Activated CD8-positive, alpha-beta T cell treated with anti-CD3 and anti-CD28 coated beads for 36 hours (primary cell): ENCODE measurements around the gene ATN1. TPM values are rescaled to one million over a fixed set of nuclear protein-coding genes. Genes with fewer than 3 reads are reported as not detected.

Source experiments
- ATAC-seq: fragments of 200-7000 bp; cut with Tn5 transposase; one replicate; pipeline ENCODE4 v1.10.0; 2021; ENCODE audit warnings: mild to moderate bottlenecking, moderate library complexity
- CTCF ChIA-PET: fragments of 350-600 bp; sonication (Branson Sonifier 250); formaldehyde crosslinking; loops from one replicate; lab custom pipeline; 2021; ENCODE audit warnings: antibody characterized with exemption; lab: Charles Lee
- POLR2A ChIA-PET: fragments of 350-600 bp; sonication (Branson Sonifier 250); formaldehyde crosslinking; loops from one replicate; lab custom pipeline; 2021; ENCODE audit warnings: antibody characterized with exemption; lab: Charles Lee
- DNase-seq: peaks from one replicate; pipeline ENCODE4 v3.0.0-alpha.2; 2020
- H3K27ac Mint-ChIP-seq: one replicate; pipeline ENCODE4 v1.8.0; 2021; ENCODE audit warnings: mild to moderate bottlenecking, mixed read lengths
- H3K27me3 Mint-ChIP-seq: one replicate; pipeline ENCODE4 v1.8.0; 2021; ENCODE audit warnings: mixed read lengths
- H3K36me3 Mint-ChIP-seq: one replicate; pipeline ENCODE4 v1.8.0; 2021; ENCODE audit warnings: low read depth, mixed read lengths
- H3K4me1 Mint-ChIP-seq: one replicate; pipeline ENCODE4 v1.8.0; 2021; ENCODE audit warnings: low read depth, mixed read lengths
- H3K4me3 Mint-ChIP-seq: one replicate; pipeline ENCODE4 v1.8.0; 2021; ENCODE audit warnings: mild to moderate bottlenecking, moderate library complexity, mixed read lengths
- H3K9me3 Mint-ChIP-seq: one replicate; pipeline ENCODE4 v1.8.0; 2021; ENCODE audit warnings: mixed read lengths
- intact Hi-C: fragments of 100-400 bp; cut with micrococcal nuclease; formaldehyde crosslinking; loops from one replicate; pipeline ENCODE4 v1.10.0; 2022
- total RNA-seq, 2 experiments: library from RNA; stranded (reverse); gene quantifications; one replicate each; pipeline ENCODE4 v1.2.3, GENCODE V29; 2021
- TF ChIP-seq, protein P1 (sequence below): fragments of 200-600 bp; IDR thresholded peaks from one replicate; pipeline ENCODE4 v1.8.0; 2022; ENCODE audit warnings: antibody characterized with exemption, mild to moderate bottlenecking

Gene ATN1
- total RNA-seq, 2 experiments from 2014 or later: 26.4 to 28.5 TPM

DNA sequence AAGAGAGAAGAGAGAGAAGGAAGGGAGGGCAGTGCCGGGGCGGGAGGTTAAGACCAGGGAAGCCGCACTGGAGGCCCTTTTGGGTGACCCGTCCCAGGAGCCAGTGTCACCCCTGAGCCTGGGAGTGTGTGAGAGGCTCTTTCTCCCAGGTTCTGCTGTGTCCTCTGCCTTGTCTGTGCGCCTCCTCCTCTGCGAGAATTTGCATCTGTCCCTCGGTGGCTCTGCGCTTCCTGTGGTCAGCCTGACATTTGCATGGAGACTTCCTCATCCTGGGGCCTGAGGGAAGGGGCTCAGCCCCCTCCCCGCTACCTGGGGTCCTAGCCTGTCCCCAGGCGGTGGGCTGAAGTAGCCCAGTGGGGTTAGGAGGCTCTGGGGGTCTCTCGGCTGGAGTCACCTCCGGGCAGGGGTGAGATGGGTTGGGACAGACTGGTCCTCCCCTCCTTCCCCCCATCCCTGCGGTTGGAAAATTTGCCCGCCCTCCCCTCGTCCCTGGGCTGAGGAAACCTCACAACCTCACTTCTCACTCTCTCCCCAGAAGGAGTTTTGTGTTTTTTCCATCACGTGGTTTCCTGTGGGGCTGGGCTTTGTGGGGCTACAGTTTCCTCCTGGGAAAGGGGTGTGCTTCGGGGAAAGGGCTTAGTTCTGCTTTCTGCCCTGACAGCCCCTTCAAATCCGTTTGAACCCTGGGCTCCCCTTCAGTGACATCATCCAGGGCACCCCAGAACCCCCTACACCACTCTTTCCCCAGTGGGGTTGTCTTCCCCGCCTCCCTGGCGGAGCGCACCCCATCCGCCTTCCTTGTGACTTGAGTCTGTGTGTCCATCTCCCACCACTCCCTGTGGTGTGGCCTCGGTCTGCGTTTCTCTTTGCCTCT, 25.9 kb downstream of the ATN1 start:
- CTCF ChIA-PET: interaction anchor here (0.7 to 22.8 kb wide), 6 partner anchors 7 to 84 kb away, joined by 3 to 460 read pairs (median 6); partner anchors contain the start of genes C12orf57, PTPN6 and RNU7-1
- H3K36me3 Mint-ChIP-seq: peaks cover 74% of the 10 kb centered on the region

DNA sequence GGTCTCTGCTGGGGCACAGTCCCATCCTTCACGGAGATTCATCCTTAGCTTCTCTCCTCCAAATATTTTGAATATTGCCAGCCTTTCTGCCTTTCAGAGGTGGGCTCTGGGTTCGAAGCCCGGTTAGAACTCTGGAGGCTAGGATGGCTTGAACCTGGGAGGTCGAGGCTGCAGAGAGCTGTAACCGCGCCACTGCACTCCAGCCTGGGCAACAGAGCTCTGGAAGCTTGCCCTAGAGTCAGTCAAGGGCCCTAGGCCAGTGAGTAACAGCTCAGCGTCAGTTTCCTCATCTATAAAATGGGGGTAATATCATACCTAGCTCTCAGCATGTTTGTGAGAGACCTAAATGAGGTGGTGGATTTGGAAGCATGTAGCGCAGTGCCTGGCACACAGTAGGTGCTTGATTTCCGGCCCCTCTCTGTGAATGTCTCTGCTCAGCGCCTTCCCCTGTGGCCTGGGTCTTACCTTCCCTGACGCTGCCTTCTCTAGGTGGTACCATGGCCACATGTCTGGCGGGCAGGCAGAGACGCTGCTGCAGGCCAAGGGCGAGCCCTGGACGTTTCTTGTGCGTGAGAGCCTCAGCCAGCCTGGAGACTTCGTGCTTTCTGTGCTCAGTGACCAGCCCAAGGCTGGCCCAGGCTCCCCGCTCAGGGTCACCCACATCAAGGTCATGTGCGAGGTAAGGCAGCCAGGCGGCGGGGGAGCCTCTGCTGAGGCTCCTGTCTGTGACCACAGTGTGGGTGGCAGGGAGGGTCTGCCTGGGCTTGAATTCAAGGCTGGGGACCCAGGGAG, 26.8 kb downstream of the ATN1 start:
- ChIA-PET CTCF (interaction anchor here (0.7 to 13.5 kb wide), 4 partner anchors 10 to 85 kb away, joined by 3 to 460 read pairs (median 6); partner anchors contain the start of genes C12orf57, PTPN6 and RNU7-1), POLR2A (interaction anchor here (0.6 to 36.0 kb wide), 7 partner anchors 0 to 63 kb away, joined by 3 to 1266 read pairs (median 5); partner anchors contain the start of genes ATN1, C12orf57, EMG1 and LPCAT3)
- Mint-ChIP-seq H3K27ac (peak overlapping the region; percentile 93), H3K27me3 (no peaks in the 10 kb centered on the region), H3K36me3 (peaks cover 82% of the 10 kb centered on the region), H3K9me3 (no peaks in the 10 kb centered on the region), H3K4me1 (peaks cover 64% of the 10 kb centered on the region), H3K4me3 (peak overlapping the region; percentile 95)
- intact Hi-C loops: no loop called here
- DNase-seq (no peak), ATAC-seq (no peak)
- TF ChIP-seq, protein P1, sequence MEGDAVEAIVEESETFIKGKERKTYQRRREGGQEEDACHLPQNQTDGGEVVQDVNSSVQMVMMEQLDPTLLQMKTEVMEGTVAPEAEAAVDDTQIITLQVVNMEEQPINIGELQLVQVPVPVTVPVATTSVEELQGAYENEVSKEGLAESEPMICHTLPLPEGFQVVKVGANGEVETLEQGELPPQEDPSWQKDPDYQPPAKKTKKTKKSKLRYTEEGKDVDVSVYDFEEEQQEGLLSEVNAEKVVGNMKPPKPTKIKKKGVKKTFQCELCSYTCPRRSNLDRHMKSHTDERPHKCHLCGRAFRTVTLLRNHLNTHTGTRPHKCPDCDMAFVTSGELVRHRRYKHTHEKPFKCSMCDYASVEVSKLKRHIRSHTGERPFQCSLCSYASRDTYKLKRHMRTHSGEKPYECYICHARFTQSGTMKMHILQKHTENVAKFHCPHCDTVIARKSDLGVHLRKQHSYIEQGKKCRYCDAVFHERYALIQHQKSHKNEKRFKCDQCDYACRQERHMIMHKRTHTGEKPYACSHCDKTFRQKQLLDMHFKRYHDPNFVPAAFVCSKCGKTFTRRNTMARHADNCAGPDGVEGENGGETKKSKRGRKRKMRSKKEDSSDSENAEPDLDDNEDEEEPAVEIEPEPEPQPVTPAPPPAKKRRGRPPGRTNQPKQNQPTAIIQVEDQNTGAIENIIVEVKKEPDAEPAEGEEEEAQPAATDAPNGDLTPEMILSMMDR: no peak

More for the DNA sequence above, 25.9 kb downstream of the ATN1 start:
- Mint-ChIP-seq H3K27ac (peak overlapping the region; percentile 93), H3K27me3 (no peaks in the 10 kb centered on the region), H3K4me1 (peaks cover 63% of the 10 kb centered on the region), H3K4me3 (peak overlapping the region; percentile 95), H3K9me3 (no peaks in the 10 kb centered on the region)
- TF ChIP-seq, protein P1: no peak
- POLR2A ChIA-PET: interaction anchor here (0.7 to 36.0 kb wide), 7 partner anchors 1 to 64 kb away, joined by 3 to 1266 read pairs (median 23); partner anchors contain the start of genes ATN1, C12orf57, EMG1 and LPCAT3
- peak; percentile 18 for ATAC-seq
- peak; percentile 88 for DNase-seq
- intact Hi-C loops: no loop called here

DNA sequence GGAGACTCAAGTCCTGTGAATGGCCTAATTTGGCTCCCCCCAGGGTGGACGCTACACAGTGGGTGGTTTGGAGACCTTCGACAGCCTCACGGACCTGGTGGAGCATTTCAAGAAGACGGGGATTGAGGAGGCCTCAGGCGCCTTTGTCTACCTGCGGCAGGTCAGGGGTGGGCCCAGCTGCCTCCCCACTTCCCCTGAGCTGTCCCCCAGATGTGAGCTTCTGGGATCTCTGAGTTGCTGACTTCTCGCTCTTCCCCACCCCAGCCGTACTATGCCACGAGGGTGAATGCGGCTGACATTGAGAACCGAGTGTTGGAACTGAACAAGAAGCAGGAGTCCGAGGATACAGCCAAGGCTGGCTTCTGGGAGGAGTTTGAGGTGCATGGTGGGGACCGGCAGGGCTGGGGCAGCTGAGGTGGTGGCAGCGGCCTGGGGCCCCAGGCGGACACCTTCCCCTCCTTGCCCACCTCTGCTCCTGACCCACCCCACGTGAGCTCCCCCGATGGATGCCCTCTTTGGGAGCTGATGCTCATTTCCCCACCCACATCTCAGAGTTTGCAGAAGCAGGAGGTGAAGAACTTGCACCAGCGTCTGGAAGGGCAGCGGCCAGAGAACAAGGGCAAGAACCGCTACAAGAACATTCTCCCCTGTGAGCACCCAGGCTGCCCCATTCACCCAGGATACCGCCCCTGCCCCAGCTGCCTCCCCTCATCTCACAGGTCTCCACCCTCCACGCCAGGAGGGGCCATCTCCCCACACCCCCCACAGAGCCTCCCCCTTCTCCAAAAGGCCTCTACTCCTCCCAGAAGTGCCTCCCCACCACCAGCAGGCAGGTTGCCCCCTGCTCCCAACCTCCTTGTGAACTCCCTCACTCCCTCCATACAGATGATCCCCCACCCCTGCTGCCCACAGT, 27.6 kb downstream of the ATN1 start:
- CTCF ChIA-PET: interaction anchor here (1.0 to 13.5 kb wide), 4 partner anchors 9 to 158 kb away, joined by 3 to 460 read pairs (median 6); partner anchors contain the start of genes C12orf57, PTPN6 and RNU7-1
- ATAC-seq: no peak
- TF ChIP-seq, protein P1: no peak
- H3K27me3 Mint-ChIP-seq: no peaks in the 10 kb centered on the region
- intact Hi-C loops: no loop called here
- peak overlapping the region; percentile 93 for H3K27ac Mint-ChIP-seq
- no peak for DNase-seq
- peaks cover 64% of the 10 kb centered on the region for H3K4me1 Mint-ChIP-seq
- peak overlapping the region; percentile 95 for H3K4me3 Mint-ChIP-seq
- H3K36me3 Mint-ChIP-seq: peaks cover 90% of the 10 kb centered on the region
- POLR2A ChIA-PET: interaction anchor here (0.6 to 36.0 kb wide), 7 partner anchors 1 to 980 kb away, joined by 3 to 1266 read pairs (median 5); partner anchors contain the start of genes ATN1, C12orf57, EMG1 and LPCAT3
- H3K9me3 Mint-ChIP-seq: no peaks in the 10 kb centered on the region

DNA sequence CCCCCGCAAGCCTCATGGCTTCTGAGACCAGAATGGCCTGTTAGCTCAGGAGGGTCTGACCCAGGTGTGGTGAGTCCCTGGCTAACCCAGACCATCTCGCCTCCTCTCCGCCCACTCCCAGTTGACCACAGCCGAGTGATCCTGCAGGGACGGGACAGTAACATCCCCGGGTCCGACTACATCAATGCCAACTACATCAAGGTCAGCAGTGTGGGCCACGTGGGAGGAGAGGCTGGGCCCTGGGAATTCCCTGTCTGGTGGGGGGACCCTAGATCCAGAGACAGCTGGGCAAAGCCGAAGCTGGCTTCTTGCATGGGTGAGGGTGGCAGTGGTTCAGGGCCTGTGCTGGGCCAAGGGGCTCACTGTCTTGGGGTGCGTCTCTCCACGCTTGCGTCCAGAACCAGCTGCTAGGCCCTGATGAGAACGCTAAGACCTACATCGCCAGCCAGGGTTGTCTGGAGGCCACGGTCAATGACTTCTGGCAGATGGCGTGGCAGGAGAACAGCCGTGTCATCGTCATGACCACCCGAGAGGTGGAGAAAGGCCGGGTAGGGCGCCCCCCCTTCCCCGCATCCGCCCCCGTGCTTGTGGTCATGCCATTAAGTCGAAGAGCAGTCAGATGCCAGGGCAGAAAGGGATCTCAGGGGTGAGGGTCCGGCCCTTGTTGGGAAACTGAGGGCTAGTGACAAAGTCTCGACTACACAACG, 28.4 kb downstream of the ATN1 start:
- Mint-ChIP-seq H3K36me3 (peaks cover 97% of the 10 kb centered on the region), H3K4me3 (peak overlapping the region; percentile 95), H3K9me3 (no peaks in the 10 kb centered on the region), H3K4me1 (peaks cover 68% of the 10 kb centered on the region), H3K27me3 (no peaks in the 10 kb centered on the region), H3K27ac (peak overlapping the region; percentile 93)
- ATAC-seq: no peak
- peak; percentile 73 for DNase-seq
- TF ChIP-seq, protein P1: no peak
- intact Hi-C loops: no loop called here
- ChIA-PET CTCF (interaction anchor here (0.9 to 13.5 kb wide), 6 partner anchors 9 to 157 kb away, joined by 3 to 460 read pairs (median 4); partner anchors contain the start of genes C12orf57, PTPN6, RNU7-1 and SPSB2), POLR2A (interaction anchor here (0.8 to 36.0 kb wide), 6 partner anchors 2 to 979 kb away, joined by 3 to 1266 read pairs (median 13); partner anchors contain the start of genes ATN1, C12orf57, EMG1 and PHB2)
